ENCODE measurements around the gene PCARE. TPM values are rescaled to one million over a fixed set of nuclear protein-coding genes. Genes with fewer than 3 reads are reported as not detected.
"Not testable (repeated sequence)": the region's sequence is repeated elsewhere in the genome, so short reads cannot be mapped to it uniquely, and the experiment has no call there.

The PCARE gene
- not detected for total RNA-seq

- DNase-seq (ENCODE audit: low spot score) (no peak), ATAC-seq (no peak)
These were observed at the start of gene PCARE for GRCh38 chr2:29074411-29074810. PCARE (minus strand) TSS chr2:29074523; CDS start chr2:29074261, 262 bp downstream.

DNA sequence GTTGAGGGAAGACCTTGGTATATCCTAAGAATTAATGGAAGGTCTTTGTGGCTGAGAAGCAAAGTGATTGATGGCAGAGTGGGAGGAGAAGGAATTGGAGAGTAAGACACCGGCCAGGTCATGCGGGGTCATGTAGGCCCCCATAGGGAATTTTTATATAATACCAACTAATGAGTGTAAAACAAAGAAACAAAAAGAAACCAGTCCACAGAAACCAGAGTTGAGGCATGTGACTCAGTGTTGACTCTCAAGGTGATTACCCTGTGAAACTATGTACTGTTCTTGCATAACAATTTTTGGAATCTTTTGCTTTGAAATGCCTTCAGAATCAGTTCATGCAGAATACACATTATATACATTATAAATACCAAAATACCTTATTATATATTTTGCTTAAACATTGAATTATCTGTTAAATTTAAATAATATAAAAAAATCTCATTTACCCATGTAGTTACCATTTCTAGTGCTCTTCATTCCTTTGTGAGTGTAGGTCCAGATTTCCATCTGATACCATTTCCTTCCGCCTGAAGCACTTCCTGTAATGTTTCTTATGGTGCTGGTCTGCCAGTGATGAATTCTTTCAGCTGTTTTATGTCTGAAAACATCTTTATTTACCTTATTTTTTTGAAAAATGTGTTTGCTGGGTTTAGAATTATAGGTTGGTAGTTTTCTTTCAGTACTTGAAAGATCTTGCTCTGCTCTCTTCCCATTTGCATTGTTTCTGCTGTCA lies 49.5 kb upstream of the PCARE start:
- peak; percentile 29 for ATAC-seq
- DNase-seq (ENCODE audit: low spot score), result no peak

DNA sequence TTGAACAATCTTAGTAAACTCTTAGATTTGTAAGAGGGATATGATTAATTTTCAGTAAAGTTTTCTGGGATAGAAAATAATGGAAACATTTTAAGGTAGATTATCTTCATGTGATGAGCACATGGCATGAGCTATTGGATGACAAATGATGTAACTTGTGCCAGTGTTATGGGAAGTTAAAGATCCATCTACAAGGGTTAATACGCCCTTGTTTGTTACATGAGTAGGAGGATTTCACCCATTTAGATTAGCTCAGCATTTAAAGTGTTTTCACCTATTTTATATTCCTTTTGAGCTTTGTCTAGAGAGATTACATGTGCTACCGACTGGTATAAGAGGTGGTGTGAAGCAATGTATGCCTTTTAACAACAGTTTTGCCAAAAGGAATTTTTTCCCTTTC lies 46.5 kb upstream of the PCARE start:
- ATAC-seq (no peak), DNase-seq (ENCODE audit: low spot score) (no peak)

DNA sequence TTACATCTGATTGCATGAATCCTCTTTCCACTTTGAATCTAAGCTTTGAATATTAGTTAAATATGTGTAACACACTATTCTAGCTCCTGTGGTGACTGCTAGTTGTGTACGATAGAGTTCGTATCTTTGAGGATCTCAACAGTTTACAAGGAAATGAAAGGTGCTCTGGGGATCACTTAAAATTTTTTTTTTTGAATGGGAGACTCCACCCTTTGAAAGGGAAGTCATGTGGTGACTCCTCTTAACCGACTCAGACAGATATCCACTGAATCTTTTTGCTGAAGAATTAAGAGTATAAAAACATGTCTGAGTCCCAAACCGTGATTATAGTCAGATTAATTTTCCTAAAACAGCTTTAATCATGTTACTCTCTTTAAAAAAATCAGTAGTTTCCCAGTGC lies 44.9 kb upstream of the PCARE start:
- no peak for DNase-seq (ENCODE audit: low spot score)

DNA sequence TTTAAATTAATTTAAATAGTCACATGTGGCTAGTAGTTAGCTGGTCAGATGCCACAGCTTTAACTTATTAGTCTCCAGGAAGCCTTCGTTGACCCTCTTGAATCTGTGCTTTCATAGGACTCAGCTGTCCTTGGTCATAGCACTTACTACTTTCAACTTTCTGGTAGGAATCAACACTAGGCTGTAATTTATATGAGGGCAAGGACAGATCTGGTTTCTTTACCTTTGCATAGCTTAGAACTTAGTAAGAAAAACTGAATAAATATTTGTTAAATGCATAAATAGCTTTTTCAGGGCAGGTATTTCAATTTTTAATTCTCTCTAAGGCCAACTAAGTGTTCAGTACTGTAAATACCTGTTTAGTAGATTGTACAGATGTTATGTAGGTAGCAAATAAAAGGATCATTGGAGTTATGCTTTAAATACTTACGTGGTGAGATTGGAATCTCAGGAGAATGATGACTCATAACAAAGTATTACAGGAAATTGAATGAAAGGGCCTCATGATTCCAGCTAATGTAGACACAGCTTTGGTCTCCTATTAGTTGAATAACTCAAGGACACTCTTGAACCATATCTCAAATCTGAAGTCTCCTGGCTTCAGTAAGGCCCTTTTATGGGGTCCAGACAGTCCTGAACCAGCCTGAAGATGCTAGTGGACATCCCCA lies 43.4 kb upstream of the PCARE start:
- DNase-seq (ENCODE audit: low spot score), result no peak

More for the DNA sequence above, 44.9 kb upstream of the PCARE start:
- ATAC-seq, result no peak

GRCh38 chr2:29115797-29116781 lies 41.8 kb upstream of the PCARE start:
- DNase-seq (ENCODE audit: low spot score) (peak; percentile 66), ATAC-seq (peak; percentile 57)

More for the DNA sequence above, 43.4 kb upstream of the PCARE start:
- no peak for ATAC-seq

DNA sequence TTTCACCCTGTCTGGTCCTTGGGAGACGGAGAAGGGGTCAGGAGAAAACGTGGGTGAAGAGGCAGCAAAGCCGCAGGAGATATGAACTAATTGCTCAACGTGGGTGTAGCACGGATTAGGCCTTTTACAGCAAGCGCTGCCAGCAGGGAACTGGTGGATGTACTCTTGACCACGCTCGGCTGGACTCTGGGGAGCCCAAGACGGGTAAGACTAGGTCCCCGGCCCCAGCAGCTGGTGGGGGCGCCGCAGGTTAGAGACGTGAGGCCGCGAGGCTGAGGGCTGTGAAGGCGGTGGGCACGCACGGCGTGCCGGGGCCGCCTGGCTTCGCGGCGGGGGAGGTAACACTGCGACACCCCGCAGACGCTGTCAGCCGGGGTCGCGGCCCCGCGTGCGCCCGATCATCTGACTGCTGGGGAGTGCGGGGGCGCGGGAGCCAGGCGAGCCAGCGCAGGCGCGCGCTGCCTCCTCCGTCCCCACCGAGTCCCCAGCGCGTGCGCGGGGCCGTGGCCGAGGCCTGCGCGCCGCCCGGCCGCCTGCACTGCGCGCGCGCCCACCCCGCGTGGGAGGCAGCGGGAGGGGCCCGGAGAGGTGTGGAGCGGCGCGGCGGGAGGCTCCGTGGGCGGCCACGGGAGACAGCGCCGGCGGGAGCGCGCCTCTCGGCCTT lies 40.8 kb upstream of the PCARE start, which contains the start of gene CLIP4:
TSS of gene CLIP4 (plus strand) at position 470 of the 664 bp plus-strand sequence. CDS start 5,974 bp downstream, outside the sequence.
- ATAC-seq (peak; percentile 74), DNase-seq (ENCODE audit: low spot score) (peak; percentile 49)

DNA sequence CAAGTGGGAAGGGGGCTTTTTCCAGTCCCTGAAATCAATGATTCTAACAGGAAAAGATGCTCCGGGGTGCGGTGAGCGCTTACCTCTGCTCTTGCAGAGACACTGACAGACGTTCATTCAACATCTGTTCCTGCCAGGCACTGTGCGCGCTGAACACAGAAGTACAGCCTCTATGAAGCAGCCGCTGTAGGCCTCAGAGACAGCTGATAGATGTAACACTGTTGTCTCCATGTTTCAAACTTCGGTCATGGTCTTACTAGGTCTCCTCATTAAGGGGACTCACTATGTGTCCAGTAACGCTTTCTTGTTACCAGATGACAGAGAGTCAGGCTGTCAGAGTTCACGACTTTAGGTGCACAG lies 40.2 kb upstream of the PCARE start:
- DNase-seq (ENCODE audit: low spot score) (no peak), ATAC-seq (no peak)

GRCh38 chr2:29113891-29114321 lies 39.6 kb upstream of the PCARE start:
- peak; percentile 25 for ATAC-seq
- no peak for DNase-seq (ENCODE audit: low spot score)

- ATAC-seq, result no peak
- DNase-seq (ENCODE audit: low spot score), result no peak
These were observed 38.8 kb upstream of the PCARE start for GRCh38 chr2:29113027-29113686.

DNA sequence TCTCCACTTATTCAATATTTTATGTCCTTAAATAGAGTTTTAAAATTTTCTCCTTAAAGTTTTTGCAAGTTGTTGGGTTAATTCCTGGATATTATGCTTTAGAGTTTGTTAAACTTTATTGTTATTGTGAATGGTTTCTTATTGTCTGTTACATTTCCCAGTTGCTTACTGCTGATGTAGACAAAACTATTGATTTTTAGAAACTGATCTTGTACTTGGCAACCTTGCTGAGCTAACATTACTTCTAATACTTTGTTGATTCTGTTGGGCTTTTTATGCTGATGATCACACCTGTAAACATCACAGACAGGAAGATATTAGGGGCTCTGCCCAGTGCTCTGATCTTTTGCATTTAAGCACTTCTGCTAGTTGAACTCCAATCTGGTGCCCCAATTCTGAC lies 38.1 kb upstream of the PCARE start:
- ATAC-seq (no peak), DNase-seq (ENCODE audit: low spot score) (no peak)

GRCh38 chr2:29110916-29111535 lies 36.7 kb upstream of the PCARE start:
- no peak for ATAC-seq
- DNase-seq (ENCODE audit: low spot score), result no peak

DNA sequence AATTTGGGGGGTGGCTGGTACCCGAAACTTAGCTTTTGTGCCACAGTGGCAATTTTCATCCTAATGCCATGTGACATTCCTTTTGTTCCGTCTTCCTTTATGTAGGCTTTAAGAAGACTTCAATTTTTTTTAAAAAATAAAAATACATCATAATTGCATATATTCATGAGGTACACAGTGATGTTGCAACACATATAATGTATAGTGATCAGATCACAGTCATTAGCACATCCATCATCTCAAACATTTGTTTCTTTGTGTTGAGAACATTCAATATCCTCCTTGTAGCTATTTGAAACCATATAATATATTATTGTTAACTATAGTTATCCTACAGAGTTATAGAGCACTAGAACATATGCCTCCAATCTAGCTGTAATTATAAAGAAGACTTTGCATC lies 34.9 kb upstream of the PCARE start:
- no peak for DNase-seq (ENCODE audit: low spot score)

GRCh38 chr2:29108225-29108624 lies 33.9 kb upstream of the PCARE start:
- ATAC-seq (no peak), DNase-seq (ENCODE audit: low spot score) (no peak)

More for the DNA sequence above, 34.9 kb upstream of the PCARE start:
- ATAC-seq, result no peak

DNA sequence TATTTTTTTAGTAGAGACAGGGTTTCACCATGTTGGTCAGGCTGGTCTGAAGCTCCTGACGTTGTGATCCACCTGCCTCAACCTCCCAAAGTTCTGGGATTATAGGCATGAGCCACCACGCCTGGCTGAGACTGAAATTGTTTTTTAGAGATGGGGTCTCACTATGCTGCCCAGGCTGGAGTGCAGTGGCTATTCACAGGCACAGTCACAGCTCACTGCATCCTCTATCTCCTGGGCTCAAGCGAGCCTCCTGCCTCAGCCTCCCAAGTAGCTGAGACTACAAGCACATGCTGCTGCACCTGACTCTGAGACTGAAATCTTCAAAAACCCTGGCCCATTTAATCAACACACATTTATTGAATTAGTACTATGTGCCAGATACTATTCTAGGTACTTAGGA lies 33.2 kb upstream of the PCARE start:
- not testable (repeated sequence) for DNase-seq (ENCODE audit: low spot score); ATAC-seq

GRCh38 chr2:29106980-29107388 lies 32.7 kb upstream of the PCARE start:
- DNase-seq (ENCODE audit: low spot score), result no peak
- no peak for ATAC-seq

GRCh38 chr2:29106256-29106655 lies 31.9 kb upstream of the PCARE start:
- no peak for DNase-seq (ENCODE audit: low spot score)
- no peak for ATAC-seq

- no peak for DNase-seq (ENCODE audit: low spot score)
- no peak for ATAC-seq
These were observed 31.1 kb upstream of the PCARE start for GRCh38 chr2:29105375-29105774.

DNA sequence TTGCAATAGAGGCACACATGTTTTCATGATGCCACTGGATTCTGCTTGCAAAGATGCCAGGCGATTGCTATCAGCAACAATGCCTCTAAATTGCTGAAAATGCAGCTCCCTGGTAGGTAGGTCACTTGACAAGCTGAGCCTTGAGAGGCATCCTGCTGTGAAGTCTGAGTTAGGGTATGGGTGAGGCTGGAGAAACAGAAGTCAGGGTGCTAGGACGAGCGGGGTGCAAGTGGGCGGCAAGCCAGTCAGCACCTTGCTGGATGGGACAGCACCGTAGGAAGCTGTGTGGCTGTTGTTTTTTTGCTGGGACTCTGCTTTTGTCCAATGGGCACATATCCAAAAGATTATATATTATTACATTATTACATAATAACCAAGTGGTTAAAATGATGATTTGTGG lies 30.4 kb upstream of the PCARE start:
- DNase-seq (ENCODE audit: low spot score) (no peak), ATAC-seq (no peak)

DNA sequence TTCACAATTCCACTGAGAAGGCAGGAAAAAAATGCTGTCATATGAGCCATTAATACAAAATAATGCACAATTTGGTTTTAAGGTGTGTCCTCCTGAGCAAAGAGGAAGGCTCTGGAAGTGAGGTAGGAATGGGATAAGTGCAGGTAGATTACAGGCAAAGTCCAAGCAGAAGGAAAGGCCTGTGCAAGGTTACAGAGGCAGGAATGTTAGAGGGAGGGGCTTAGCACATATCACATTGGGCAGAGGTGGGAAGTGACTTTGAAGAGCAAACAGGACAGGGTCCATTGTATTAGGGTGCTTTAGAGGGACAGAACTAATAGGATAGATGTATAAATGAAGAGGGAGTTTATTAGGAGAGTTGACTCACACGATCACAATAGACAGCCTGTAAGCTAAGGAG lies 26.2 kb upstream of the PCARE start:
- DNase-seq (ENCODE audit: low spot score), result no peak
- ATAC-seq, result no peak

Measured in left lobe of liver (tissue), 2 donors.